Umbilical cord (tissue), 2 donors: ENCODE data around the gene PFKP. TPM values are rescaled to one million over a fixed set of nuclear protein-coding genes. Genes with fewer than 3 reads are reported as not detected.
"Not testable (repeated sequence)": the region's sequence is repeated elsewhere in the genome, so short reads cannot be mapped to it uniquely, and the experiment has no call there.

Experiments used
- DNase-seq: peaks from one replicate; pipeline ENCODE4 v3.0.0-alpha.2; 2015; ENCODE audit warnings: low spot score
- total RNA-seq: library from RNA; depleted of rRNA; stranded (reverse); fragments of >200 nt; gene quantifications from one replicate; pipeline ENCODE4 v1.2.3, GENCODE V29; 2014; ENCODE audit warnings: low replicate concordance; ENCODE audit not compliant: insufficient read depth

PFKP gene
- total RNA-seq, 1 donor from 2014 or later, result 174 TPM

GRCh38 chr10:3098689-3099088 is 31.3 kb downstream of the PFKP start:
- no peak for DNase-seq

GRCh38 chr10:3099291-3100092 is 32.1 kb downstream of the PFKP start:
- DNase-seq, result peak; percentile 94

GRCh38 chr10:3100093-3100792 is 32.9 kb downstream of the PFKP start:
- no peak for DNase-seq

DNA sequence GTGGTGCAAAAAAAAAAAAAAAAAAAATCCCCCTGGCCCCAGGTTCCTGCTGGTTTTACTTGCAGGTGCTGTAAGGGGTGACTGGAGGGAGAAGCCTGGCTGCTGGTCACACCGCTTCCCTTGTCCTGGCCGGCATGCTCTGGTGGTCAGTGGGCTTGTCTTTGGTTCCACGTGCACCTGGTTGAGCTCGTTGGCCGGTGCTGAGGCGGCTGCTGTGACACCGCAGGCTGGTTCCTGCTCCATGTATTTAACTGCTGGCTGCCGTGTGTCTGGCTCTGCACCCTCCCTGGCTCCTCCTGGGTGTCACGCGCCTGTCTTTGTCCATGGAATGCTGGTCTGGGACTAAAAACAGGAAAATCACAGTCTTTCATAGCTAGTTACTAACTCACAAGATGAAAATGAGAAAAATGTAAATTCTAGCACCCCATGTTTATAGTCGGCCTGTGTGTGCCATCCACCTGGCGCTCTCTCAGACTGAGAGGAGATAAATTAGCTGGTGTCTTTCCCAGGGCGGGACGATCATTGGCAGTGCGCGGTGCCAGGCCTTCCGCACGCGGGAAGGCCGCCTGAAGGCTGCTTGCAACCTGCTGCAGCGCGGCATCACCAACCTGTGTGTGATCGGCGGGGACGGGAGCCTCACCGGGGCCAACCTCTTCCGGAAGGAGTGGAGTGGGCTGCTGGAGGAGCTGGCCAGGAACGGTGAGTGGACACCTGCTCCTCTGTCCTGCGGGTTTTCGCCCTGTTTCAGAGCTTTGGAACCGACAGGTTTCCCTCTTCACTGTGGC is 33.7 kb downstream of the PFKP start:
- DNase-seq, result no peak

DNA sequence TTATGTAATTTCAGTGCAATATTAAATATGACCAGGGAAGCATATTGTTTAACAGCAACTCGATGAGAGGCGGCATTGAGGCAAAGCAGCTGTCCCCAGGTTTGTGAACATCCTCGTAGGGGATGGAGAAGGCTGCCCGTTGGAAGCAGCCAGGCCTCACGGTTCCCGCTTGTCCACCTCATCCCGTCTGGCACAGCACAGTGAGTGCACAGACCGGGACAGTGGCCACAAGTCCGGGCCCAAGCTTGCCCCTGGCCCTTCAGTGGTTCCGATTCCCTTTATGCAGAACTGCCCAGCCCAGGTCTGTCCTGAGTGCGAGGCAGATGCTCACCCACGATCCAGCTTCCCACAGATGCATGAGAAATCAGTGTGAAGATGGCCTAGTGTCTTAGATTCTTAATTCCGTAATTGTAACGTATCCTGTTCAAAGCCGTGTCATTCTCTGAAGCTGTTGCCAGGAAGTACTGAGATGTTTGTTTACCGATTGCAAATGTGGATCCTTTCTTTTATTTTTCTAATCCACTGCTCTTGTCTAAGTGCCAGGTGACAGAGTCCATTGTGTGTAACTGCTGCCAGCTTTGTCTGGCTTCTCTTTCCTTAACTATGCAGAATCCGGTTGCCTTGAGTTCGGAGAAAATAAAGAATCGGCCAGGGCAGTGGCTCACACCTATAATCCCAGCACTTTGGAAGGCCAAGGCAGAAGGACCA is 35.5 kb downstream of the PFKP start:
- DNase-seq, result no peak

DNA sequence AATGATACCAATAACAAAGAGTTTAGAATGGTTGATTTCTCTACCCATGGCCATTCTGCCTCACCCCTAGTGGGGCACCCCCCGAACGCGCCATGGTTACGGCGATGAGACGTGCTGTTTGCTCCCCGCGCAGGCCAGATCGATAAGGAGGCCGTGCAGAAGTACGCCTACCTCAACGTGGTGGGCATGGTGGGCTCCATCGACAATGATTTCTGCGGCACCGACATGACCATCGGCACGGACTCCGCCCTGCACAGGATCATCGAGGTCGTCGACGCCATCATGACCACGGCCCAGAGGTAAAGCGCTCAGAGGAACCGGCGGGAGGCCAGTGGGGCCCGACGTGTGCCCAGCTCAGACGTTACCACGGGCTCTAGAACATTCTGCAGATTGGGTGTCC is 36.3 kb downstream of the PFKP start:
- no peak for DNase-seq

GRCh38 chr10:3104251-3104918 is 37.0 kb downstream of the PFKP start:
- no peak for DNase-seq

DNA sequence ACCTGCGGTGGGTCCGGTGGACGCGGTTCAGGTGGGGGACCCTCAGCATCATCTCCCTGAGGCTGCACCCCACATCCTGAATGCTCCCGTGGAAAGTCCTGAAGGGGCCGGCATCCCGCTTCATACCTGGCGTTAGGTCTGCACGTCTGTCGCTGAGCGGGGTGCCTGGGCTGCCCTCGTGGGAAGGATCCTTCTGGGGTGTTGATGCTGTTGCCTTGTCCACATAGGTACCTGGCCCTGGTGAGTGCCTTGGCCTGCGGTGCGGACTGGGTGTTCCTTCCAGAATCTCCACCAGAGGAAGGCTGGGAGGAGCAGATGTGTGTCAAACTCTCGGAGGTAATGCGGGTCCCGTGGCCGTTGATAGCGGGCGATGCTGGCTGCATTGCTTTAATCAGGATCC is 37.8 kb downstream of the PFKP start:
- no peak for DNase-seq

GRCh38 chr10:3105905-3106304 is 38.6 kb downstream of the PFKP start:
- no peak for DNase-seq

- not testable (repeated sequence) for DNase-seq
These were observed 39.0 kb downstream of the PFKP start for GRCh38 chr10:3106328-3106727.

GRCh38 chr10:3106928-3107425 is 39.6 kb downstream of the PFKP start:
- DNase-seq, result no peak

GRCh38 chr10:3107426-3107961 is 40.1 kb downstream of the PFKP start:
- peak; percentile 38 for DNase-seq

- DNase-seq, result no peak
These were observed 40.7 kb downstream of the PFKP start for GRCh38 chr10:3108033-3108432.

GRCh38 chr10:3108575-3109105 is 41.3 kb downstream of the PFKP start:
- no peak for DNase-seq

DNA sequence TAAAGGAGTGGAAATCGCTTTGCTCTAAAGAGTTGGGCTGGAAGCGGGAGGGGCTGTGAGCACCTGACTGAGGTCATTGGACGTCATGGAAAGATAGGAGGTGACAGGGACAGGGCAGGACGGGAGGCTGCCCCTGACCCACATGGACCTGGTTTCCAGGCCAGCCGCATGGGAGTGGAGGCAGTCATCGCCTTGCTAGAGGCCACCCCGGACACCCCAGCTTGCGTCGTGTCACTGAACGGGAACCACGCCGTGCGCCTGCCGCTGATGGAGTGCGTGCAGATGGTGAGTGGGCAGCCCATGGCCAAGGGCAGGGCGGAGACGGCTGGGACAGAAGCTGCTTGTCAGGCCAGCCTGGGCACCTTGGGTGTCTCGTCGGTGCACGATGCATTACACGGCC is 41.8 kb downstream of the PFKP start:
- no peak for DNase-seq

- no peak for DNase-seq
These were observed 42.3 kb downstream of the PFKP start for GRCh38 chr10:3109633-3110032.

DNA sequence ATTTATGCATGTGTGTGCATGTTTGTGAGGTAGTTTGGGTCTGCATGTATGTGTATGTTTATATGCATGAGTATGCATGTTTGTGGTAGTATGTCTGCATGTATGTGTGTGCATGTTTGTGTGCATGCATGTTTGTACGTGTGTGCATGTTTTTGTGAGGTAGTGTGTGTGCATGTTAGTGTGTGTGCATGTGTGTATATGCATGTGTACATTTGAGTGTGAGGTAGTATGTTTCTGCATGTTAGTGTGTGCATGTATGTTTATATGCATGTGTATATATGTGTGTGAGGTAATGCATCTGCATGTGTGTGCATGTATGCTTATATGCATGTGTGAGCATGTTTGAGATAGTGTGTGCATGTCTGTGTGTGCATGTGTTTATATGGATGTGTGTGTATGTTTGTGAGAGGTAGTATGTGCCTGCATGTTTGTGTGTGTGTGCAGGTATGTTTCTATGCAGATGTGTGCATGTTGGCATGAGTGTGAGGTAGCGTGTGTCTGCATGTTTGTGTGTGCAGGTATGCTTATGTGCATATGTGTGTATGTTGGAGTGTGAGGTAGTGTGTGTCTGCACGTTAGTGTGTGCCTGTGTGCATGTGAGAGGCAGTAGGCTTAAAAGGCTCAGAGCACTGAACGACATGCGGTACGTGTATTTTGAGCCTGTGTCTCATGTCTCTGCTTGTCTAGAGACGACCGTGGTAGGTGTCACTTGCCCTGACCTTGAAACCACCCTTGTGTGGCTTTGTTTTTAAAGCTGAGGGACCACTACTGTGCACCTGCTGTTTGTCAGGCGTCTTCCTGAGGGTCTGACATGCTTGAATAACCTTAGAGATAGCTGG is 43.7 kb downstream of the PFKP start:
- peak; percentile 43 for DNase-seq

DNA sequence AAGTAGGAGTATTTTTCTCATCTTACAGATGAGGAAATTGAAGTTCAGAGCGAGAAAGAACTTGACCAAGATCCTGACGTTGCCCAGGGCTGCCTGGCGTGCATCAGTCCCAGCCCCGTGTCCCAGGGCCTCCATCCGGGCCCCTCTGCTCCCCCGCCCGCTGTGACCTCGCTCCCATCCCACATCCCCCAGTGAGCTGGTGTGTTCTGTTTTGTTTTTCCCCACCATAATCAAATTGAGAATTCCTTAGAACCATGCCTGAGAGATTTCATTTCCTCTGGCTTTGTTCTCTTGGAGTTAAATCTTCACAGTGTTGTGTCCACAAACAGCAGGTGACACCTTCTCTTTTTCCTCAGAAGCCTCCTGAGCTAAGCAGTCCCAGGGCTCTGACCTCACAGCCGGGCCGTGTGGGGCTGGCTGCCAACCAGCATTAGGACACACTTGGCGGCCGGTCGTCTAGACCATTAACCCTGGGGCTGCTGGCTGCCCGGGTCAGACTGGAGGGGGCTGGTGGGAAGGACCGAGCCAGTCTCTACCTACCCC is 44.3 kb downstream of the PFKP start:
- DNase-seq, result no peak

DNA sequence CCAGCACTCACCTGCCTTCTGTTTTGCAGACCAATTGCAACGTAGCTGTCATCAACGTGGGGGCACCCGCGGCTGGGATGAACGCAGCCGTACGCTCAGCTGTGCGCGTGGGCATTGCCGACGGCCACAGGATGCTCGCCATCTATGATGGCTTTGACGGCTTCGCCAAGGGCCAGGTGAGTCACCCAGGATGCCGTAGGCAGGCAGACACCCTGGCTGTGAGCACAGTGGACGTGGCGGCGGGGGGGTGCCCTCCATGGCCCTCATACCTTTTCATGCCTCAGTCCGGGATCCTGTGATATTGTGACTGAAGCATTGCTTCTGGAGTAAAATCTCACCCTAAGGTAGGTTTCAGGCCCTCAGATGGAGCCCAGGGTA is 46.0 kb downstream of the PFKP start:
- DNase-seq, result no peak
